H1 (cell line): ENCODE measurements around the gene VPS41. TPM values are rescaled to one million over a fixed set of nuclear protein-coding genes. Genes with fewer than 3 reads are reported as not detected.

Source experiments
- CTCF ChIA-PET: fragments of 300-600 bp; sonication (Branson Sonifier 250); formaldehyde crosslinking; loops from one replicate; lab custom pipeline; 2021; ENCODE audit not compliant: partially characterized antibody; lab: Charles Lee
- POLR2A ChIA-PET: fragments of 300-600 bp; sonication (Branson Sonifier 250); formaldehyde crosslinking; loops from one replicate; lab custom pipeline; 2021; ENCODE audit warnings: inconsistent platforms; ENCODE audit not compliant: partially characterized antibody; lab: Charles Lee
- DNase-seq, 2 experiments: peaks; one replicate each; pipeline versions ENCODE4 v3.0.0 to v3.0.0-alpha.2; 2010 to 2022; ENCODE audit warnings: low spot score in 2 of 2, low read depth in 1 of 2, mixed read lengths in 1 of 2
- FAIRE-seq: peaks from 2 replicates; lab custom pipeline; 2011; peaks lifted over from hg19 to GRCh38; lab: Jason Lieb, UNC
- H2AFZ ChIP-seq: 2 replicates; pipeline ENCODE4 v1.8.1; 2012; ENCODE audit warnings: low read length, inconsistent platforms
- H2AK5ac ChIP-seq: 2 replicates; pipeline ENCODE4 v1.6.1; 2013; ENCODE audit warnings: low read depth, low read length
- H2BK120ac ChIP-seq: replicated peaks from 2 replicates; pipeline ENCODE3; 2013; ENCODE audit warnings: low read depth, low read length, inconsistent platforms
- H2BK12ac ChIP-seq: 2 replicates; pipeline ENCODE4 v1.6.1; 2013; ENCODE audit warnings: low read depth, low read length
- H2BK15ac ChIP-seq: 2 replicates; pipeline ENCODE4 v1.6.1; 2013; ENCODE audit warnings: low read length
- H2BK20ac ChIP-seq: 2 replicates; pipeline ENCODE4 v1.6.1; 2013; ENCODE audit warnings: low read length
- H2BK5ac ChIP-seq: 2 replicates; pipeline ENCODE4 v1.6.1; 2013; ENCODE audit warnings: low read depth, low read length
- H3K14ac ChIP-seq: 2 replicates; pipeline ENCODE4 v1.6.1; 2013; ENCODE audit warnings: inconsistent platforms; ENCODE audit not compliant: insufficient read length
- H3K18ac ChIP-seq: 2 replicates; pipeline ENCODE4 v1.6.1; 2013; ENCODE audit warnings: low read length; ENCODE audit errors: extremely low read depth
- H3K23ac ChIP-seq: 2 replicates; pipeline ENCODE4 v1.6.1; 2013; ENCODE audit warnings: inconsistent platforms; ENCODE audit not compliant: insufficient read length
- H3K23me2 ChIP-seq: 2 replicates; pipeline ENCODE4 v1.6.1; 2013; ENCODE audit warnings: low read depth, low read length
- H3K27ac ChIP-seq: 2 replicates; pipeline ENCODE4 v1.6.1; 2011; ENCODE audit warnings: low read depth, low read length, inconsistent platforms
- H3K27me3 ChIP-seq, 4 experiments: replicated peaks in 1 of 4; 1 replicate in 1 of 4; 2 replicates in 3 of 4; pipeline versions ENCODE4 v1.6.1 to v1.8.1; 2011 to 2013; ENCODE audit warnings: low read length in 3 of 4, mild to moderate bottlenecking in 3 of 4, inconsistent platforms in 2 of 4, mixed read lengths in 2 of 4, moderate library complexity in 1 of 4; ENCODE audit not compliant: control insufficient read depth in 3 of 4, insufficient read depth in 3 of 4; ENCODE audit errors: extremely low read depth in 1 of 4
- H3K36me3 ChIP-seq, 4 experiments: 2 replicates each; pipeline versions ENCODE4 v1.6.1 to v1.8.1; 2011 to 2013; ENCODE audit warnings: mild to moderate bottlenecking in 4 of 4, low read length in 3 of 4, moderate library complexity in 2 of 4, control low read depth in 1 of 4, inconsistent platforms in 1 of 4; ENCODE audit not compliant: insufficient read depth in 4 of 4, control insufficient read depth in 2 of 4
- H3K4ac ChIP-seq: replicated peaks from 2 replicates; pipeline ENCODE3; 2013; ENCODE audit warnings: low read length, low read depth, mixed read lengths, inconsistent platforms; ENCODE audit not compliant: insufficient read length
- H3K4me1 ChIP-seq, 4 experiments: replicated peaks in 1 of 4; 1 replicate in 1 of 4; 2 replicates in 3 of 4; pipeline versions ENCODE4 v1.6.1 to v1.8.1; 2011 to 2013; ENCODE audit warnings: low read length in 3 of 4, inconsistent platforms in 2 of 4, mixed read lengths in 1 of 4; ENCODE audit not compliant: insufficient read depth in 4 of 4, control insufficient read depth in 3 of 4
- H3K4me2 ChIP-seq, 2 experiments: 2 replicates each; pipeline versions ENCODE4 v1.6.1 to v1.8.1; 2011 to 2013; ENCODE audit warnings: low read depth in 2 of 2, low read length in 2 of 2, control low read depth in 1 of 2, inconsistent platforms in 1 of 2, mild to moderate bottlenecking in 1 of 2; ENCODE audit not compliant: insufficient read depth in 1 of 2
- H3K4me3 ChIP-seq, 4 experiments: fragments of 200-600, 300-600 bp in 1 of 4; sonication (generic), shearing (Covaris generic), sonication (Bioruptor Twin) in 1 of 4; 2 replicates each; pipeline versions ENCODE4 v1.5.1 to v1.8.1; 2011 to 2016; ENCODE audit warnings: low read length in 4 of 4, low read depth in 3 of 4, control low read depth in 2 of 4, inconsistent platforms in 2 of 4, mild to moderate bottlenecking in 2 of 4, mixed read lengths in 1 of 4, moderate library complexity in 1 of 4; ENCODE audit not compliant: insufficient read depth in 2 of 4; ENCODE audit errors: extremely low read depth in 1 of 4
- H3K56ac ChIP-seq: replicated peaks from 2 replicates; pipeline ENCODE3; 2013; ENCODE audit warnings: low read depth, mild to moderate bottlenecking, mixed read lengths, low read length, inconsistent platforms; ENCODE audit not compliant: insufficient read length
- H3K79me1 ChIP-seq: 2 replicates; pipeline ENCODE4 v1.6.1; 2013; ENCODE audit warnings: low read depth, low read length, control low read depth
- H3K79me2 ChIP-seq, 2 experiments: 2 replicates each; pipeline versions ENCODE4 v1.6.1 to v1.8.1; 2012 to 2013; ENCODE audit warnings: low read length in 2 of 2, mild to moderate bottlenecking in 2 of 2, inconsistent platforms in 1 of 2; ENCODE audit not compliant: insufficient read depth in 2 of 2, control insufficient read depth in 1 of 2
- H3K9ac ChIP-seq, 4 experiments: replicated peaks in 1 of 4; 1 replicate in 1 of 4; 2 replicates in 3 of 4; pipeline versions ENCODE4 v1.6.1 to v1.8.1; 2011 to 2013; ENCODE audit warnings: low read depth in 3 of 4, low read length in 3 of 4, control low read depth in 2 of 4, mild to moderate bottlenecking in 2 of 4, moderate library complexity in 2 of 4, inconsistent platforms in 1 of 4; ENCODE audit errors: extremely low read depth in 1 of 4
- H3K9me3 ChIP-seq, 2 experiments: 2 replicates each; pipeline versions ENCODE4 v1.6.1 to v1.8.1; 2012 to 2013; ENCODE audit warnings: mild to moderate bottlenecking in 2 of 2, moderate library complexity in 2 of 2, control low read depth in 1 of 2, inconsistent platforms in 1 of 2, low read depth in 1 of 2, low read length in 1 of 2, mixed read lengths in 1 of 2; ENCODE audit not compliant: insufficient read depth in 2 of 2
- H4K20me1 ChIP-seq, 2 experiments: replicated peaks in 1 of 2; 2 replicates each; pipeline versions ENCODE3 to v1.8.1; 2011 to 2013; ENCODE audit warnings: inconsistent platforms in 2 of 2, low read length in 2 of 2, mild to moderate bottlenecking in 1 of 2; ENCODE audit not compliant: insufficient read depth in 2 of 2, control insufficient read depth in 1 of 2
- H4K5ac ChIP-seq: 2 replicates; pipeline ENCODE4 v1.6.1; 2013; ENCODE audit warnings: low read length, low read depth, mixed read lengths, inconsistent platforms; ENCODE audit not compliant: insufficient read length
- H4K8ac ChIP-seq: 2 replicates; pipeline ENCODE4 v1.8.0; 2013; ENCODE audit warnings: mild to moderate bottlenecking, moderate library complexity, low read length, inconsistent platforms; ENCODE audit not compliant: insufficient read depth; ENCODE audit errors: extremely low read depth
- H4K91ac ChIP-seq: replicated peaks from 2 replicates; pipeline ENCODE3; 2013; ENCODE audit warnings: low read length, mixed read lengths, inconsistent platforms; ENCODE audit not compliant: insufficient read length
- BCL11A ChIP-seq, 2 experiments: IDR thresholded peaks; one replicate each; pipeline ENCODE4 v1.6.1; 2011; ENCODE audit warnings: low read depth in 2 of 2, low read length in 2 of 2, mild to moderate bottlenecking in 2 of 2
- CREB1 ChIP-seq: IDR thresholded peaks from 2 replicates; pipeline ENCODE4 v1.6.1; 2012; ENCODE audit warnings: inconsistent platforms
- JUND ChIP-seq: IDR thresholded peaks from 2 replicates; pipeline ENCODE4 v1.6.1; 2011; ENCODE audit warnings: mild to moderate bottlenecking, improper control_type of control experiment, low read length
- NANOG ChIP-seq: IDR thresholded peaks from 2 replicates; pipeline ENCODE4 v1.6.1; 2011; ENCODE audit warnings: low read length, low read depth, mild to moderate bottlenecking, inconsistent platforms; ENCODE audit not compliant: insufficient read depth, poor library complexity, severe bottlenecking
- RAD21 ChIP-seq, 2 experiments: IDR thresholded peaks in 1 of 2; conservative IDR thresholded peaks in 1 of 2; 2 replicates each; pipeline ENCODE4 v1.6.1; 2011; ENCODE audit warnings: low read depth in 2 of 2, low read length in 2 of 2, improper control_type of control experiment in 1 of 2, inconsistent platforms in 1 of 2, mild to moderate bottlenecking in 1 of 2, moderate library complexity in 1 of 2
- WGBS, 2 experiments: shearing (Covaris generic) in 1 of 2; methylation state at CpG; one replicate each; pipeline versions ENCODE4 v1.1.6 to v1.1.7; 2013 to 2015; ENCODE audit warnings: low lambda C conversion rate in 2 of 2, mixed read lengths in 2 of 2, inconsistent platforms in 1 of 2, low coverage in 1 of 2, missing lambda C conversion rate in 1 of 2; ENCODE audit not compliant: insufficient replicate concordance in 2 of 2, insufficient coverage in 1 of 2, insufficient read length in 1 of 2; ENCODE audit errors: extremely low coverage in 1 of 2, missing lambda C conversion rate in 1 of 2; 5-methylcytosine and 5-hydroxymethylcytosine counted together
- polyA plus RNA-seq, 7 experiments: library from polyadenylated mRNA; depleted of rRNA in 3 of 7; stranded (reverse) in 5 of 7; unstranded in 2 of 7; fragments of >200 nt in 5 of 7; fragments of 200-250 nt in 2 of 7; gene quantifications; 1 replicate in 5 of 7; 2 replicates in 1 of 7; 4 replicates in 1 of 7; pipeline versions ENCODE4 v1.2.1 to v1.2.3, GENCODE V29; 2011 to 2013; ENCODE audit warnings: missing spikeins in 2 of 7, mixed read lengths in 2 of 7
- total RNA-seq: library from RNA; stranded (reverse); fragmentation: NEBNext Ultra II Directional; extraction: Animal tissue kit (Norgen Biotek cat#: 25700); gene quantifications from 2 replicates; pipeline ENCODE4 v1.2.1, GENCODE V29; 2021
- TF ChIP-seq, protein P1 (sequence below), 3 experiments: IDR thresholded peaks; 1 replicate in 2 of 3; 2 replicates in 1 of 3; pipeline versions ENCODE4 v1.5.1 to v1.6.1; 2011; ENCODE audit warnings: low read length in 3 of 3, mild to moderate bottlenecking in 3 of 3, inconsistent platforms in 2 of 3, low read depth in 1 of 3, moderate library complexity in 1 of 3; ENCODE audit not compliant: insufficient read depth in 1 of 3; ENCODE audit errors: control extremely low read depth in 1 of 3

VPS41 gene
- total and polyA plus RNA-seq, 2 of the 8 experiments (the other 6 are each of a cell fraction or from before 2014, with no cell fraction given), result 10.7 to 63.3 TPM

DNA sequence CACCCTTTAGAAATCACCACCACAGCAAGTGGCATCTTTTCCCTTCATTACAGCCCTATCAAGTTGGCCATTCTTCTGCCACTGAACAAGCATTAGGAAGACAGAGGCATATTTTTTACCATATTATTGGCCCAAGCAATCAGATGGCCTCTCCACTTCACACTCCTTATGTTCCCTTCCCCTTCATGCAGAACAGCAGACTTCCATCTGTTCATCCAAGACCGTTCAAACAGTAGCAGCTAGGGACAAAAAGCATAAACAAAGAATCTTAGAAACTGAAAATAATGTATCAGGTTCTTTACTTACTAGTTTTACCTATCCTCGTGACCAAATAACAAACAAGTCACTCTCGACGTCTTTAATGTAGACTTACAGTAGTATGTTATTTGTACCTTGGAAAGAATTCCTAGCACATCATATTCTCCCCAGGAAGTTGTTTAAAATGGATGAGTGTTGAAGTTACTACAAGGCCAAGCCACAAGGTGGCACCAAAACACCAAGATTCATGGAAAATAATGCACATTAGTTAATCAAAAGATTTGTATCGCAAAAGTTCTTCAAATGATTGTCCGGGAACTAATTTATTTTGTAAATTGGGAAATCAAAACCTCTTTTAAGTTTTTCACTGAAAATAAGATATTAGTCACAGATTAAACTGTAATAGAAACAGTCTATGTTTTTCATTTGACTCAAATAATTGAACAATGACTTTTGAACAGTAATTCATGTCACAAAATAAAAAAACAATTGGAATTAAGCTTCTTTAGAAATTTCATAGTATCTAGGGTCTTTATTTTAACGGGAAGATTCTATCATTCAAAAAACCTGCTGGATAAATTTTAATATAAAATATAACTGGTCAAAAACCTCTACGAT is 112.1 kb downstream of the VPS41 start:
- H2BK12ac ChIP-seq, result no peak overlapping the region
- H3K4me1 ChIP-seq, result peaks cover 0 to 6% (median 3%) of the 10 kb centered on the region in 4 experiments; a peak in 6 of 7 replicates
- H4K20me1 ChIP-seq, result peaks cover 0 to under 1% of the 10 kb centered on the region in 2 experiments
- H3K79me2 ChIP-seq, result no peaks in the 10 kb centered on the region
- 41% methylated on average over 8 of the region's 8 CpGs; no CpG with 5 or more reads in 1 of the 2 experiments for WGBS, 2 experiments
- H2BK120ac ChIP-seq, result no peak overlapping the region
- no peak overlapping the region for H3K14ac ChIP-seq
- H3K23me2 ChIP-seq, result no peaks in the 10 kb centered on the region
- no peaks in the 10 kb centered on the region for H3K9me3 ChIP-seq
- H2BK15ac ChIP-seq, result no peak overlapping the region
- no peak overlapping the region for H4K8ac ChIP-seq
- peak in 1 of 2 experiments; percentile 58 for DNase-seq
- H3K4me2 ChIP-seq, result no peak overlapping the region
- no peak overlapping the region for H3K23ac ChIP-seq
- H2AK5ac ChIP-seq, result no peak overlapping the region
- no peak overlapping the region for H3K18ac ChIP-seq
- peak; percentile 96 for FAIRE-seq
- no peak overlapping the region for H3K27ac ChIP-seq
- no peak overlapping the region for H2BK5ac ChIP-seq
- no peak overlapping the region for H4K5ac ChIP-seq
- H3K27me3 ChIP-seq, result no peaks in the 10 kb centered on the region
- peaks cover 0 to 2% (median 0%) of the 10 kb centered on the region in 4 experiments; a peak in 1 of 8 replicates for H3K36me3 ChIP-seq
- POLR2A ChIA-PET, result no interaction called here
- TF ChIP-seq RAD21 (IDR thresholded peaks at IDR 0.05 in 1 of 2, conservative IDR thresholded peaks at IDR 0.05 in 1 of 2; ENCODE audit: low read depth in 2 of 2, low read length in 2 of 2), result peak; percentile 88 to 90
- TF ChIP-seq, protein P1, sequence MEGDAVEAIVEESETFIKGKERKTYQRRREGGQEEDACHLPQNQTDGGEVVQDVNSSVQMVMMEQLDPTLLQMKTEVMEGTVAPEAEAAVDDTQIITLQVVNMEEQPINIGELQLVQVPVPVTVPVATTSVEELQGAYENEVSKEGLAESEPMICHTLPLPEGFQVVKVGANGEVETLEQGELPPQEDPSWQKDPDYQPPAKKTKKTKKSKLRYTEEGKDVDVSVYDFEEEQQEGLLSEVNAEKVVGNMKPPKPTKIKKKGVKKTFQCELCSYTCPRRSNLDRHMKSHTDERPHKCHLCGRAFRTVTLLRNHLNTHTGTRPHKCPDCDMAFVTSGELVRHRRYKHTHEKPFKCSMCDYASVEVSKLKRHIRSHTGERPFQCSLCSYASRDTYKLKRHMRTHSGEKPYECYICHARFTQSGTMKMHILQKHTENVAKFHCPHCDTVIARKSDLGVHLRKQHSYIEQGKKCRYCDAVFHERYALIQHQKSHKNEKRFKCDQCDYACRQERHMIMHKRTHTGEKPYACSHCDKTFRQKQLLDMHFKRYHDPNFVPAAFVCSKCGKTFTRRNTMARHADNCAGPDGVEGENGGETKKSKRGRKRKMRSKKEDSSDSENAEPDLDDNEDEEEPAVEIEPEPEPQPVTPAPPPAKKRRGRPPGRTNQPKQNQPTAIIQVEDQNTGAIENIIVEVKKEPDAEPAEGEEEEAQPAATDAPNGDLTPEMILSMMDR (IDR thresholded peaks at IDR 0.05; ENCODE audit: control extremely low read depth in 1 of 3, insufficient read depth in 1 of 3, low read depth in 1 of 3, low read length in 3 of 3), result peak in 2 of 3 experiments; percentile 58 to 64; a peak in 3 of 4 replicates
- TF ChIP-seq CREB1, result 0 out of 2 replicates have a peak, but pooled peaks have one; percentile 16
- TF ChIP-seq JUND, result no peak
- no peak for TF ChIP-seq BCL11A (IDR thresholded peaks at IDR 0.05; ENCODE audit: low read depth in 2 of 2, low read length in 2 of 2)
- TF ChIP-seq NANOG, result no peak
- H3K56ac ChIP-seq, result no peak overlapping the region
- H3K79me1 ChIP-seq, result no peaks in the 10 kb centered on the region
- no peak overlapping the region for H4K91ac ChIP-seq
- CTCF ChIA-PET, result interaction anchor here (0.6 to 2.9 kb wide), 16 partner anchors 9 to 1471 kb away, joined by 3 to 8 read pairs (median 4); no protein-coding TSS in a partner anchor
- no peak overlapping the region for H3K4me3 ChIP-seq
- H3K9ac ChIP-seq, result no peak overlapping the region
- no peak overlapping the region for H2AFZ ChIP-seq
- no peak overlapping the region for H3K4ac ChIP-seq
- H2BK20ac ChIP-seq, result no peak overlapping the region
